HG02840 (cell line): ENCODE data around the gene PGR.

ENCODE experiments used
- ATAC-seq: cut with Tn5 transposase; IDR thresholded peaks from one replicate; pipeline ENCODE4 v1.9.1; 2021; ENCODE audit warnings: mild to moderate bottlenecking, moderate library complexity, moderate number of reproducible peaks; ENCODE audit not compliant: unreplicated experiment, low FRiP score

PGR gene

DNA sequence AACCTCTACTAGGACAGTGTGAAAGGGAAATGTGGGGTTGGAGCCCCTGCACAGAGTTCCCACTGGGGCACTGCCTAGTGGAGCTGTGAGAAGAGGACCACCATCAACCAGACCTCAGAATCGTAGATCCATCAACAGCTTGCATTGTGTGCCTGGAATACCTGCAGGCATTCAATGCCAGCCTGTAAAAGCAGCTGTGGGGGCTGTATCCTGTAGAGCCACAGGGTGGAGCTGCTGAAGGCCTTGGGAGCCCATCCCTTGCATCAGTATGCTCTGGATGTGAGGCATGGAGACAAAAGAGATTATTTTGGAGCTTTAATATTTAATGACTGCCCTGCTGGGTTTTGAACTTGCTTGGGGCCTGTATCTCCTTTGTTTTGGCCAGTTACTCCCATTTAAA is 46.3 kb downstream of the PGR start:
- ATAC-seq = no peak

DNA sequence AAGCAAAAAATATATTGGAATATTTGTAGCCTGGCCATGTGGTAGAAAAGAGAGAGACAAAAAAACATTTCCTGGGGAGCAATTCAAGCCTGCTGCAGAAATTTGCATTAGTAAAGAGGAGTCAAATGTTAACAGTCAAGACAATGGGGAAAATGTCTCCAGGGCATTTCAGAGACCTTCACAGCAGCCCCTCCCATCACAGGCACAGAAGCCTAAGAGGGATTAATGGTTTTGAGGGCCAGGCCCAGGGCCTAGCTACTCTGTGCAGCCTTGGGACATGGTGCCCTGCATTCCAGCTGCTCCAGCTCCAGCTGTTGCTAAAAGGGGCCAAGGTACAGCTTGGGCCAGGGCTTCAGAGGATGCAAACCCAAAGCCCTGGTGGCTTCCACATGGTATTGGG is 46.8 kb downstream of the PGR start:
- no peak for ATAC-seq

GRCh38 chr11:101063706-101064105 is 65.9 kb downstream of the PGR start:
- ATAC-seq = no peak

GRCh38 chr11:101061606-101062005 is 68.0 kb downstream of the PGR start:
- ATAC-seq = no peak

- ATAC-seq = no peak
Observed at GRCh38 chr11:101059331-101059730, 70.3 kb downstream of the PGR start.

- ATAC-seq = no peak
Observed at GRCh38 chr11:101053492-101053891, 76.1 kb downstream of the PGR start.

DNA sequence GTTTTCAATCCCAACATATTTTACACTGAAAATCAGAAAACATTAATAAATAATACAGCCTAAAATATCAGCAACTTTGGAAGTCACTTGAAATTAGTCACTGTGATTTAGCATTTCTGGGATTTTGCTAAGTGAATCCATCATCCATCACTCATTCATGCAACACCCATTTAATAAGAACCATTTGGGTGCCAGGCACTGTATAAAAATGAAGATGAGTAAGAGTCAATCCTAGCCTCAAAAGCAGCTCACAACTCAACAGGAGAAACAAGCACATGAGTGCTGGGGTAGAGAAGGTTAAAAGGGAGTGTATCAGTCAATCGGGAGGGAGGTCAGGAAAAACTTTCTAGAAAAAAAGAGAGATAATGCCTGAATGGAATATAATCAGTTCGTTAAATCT is 77.9 kb downstream of the PGR start:
- no peak for ATAC-seq

DNA sequence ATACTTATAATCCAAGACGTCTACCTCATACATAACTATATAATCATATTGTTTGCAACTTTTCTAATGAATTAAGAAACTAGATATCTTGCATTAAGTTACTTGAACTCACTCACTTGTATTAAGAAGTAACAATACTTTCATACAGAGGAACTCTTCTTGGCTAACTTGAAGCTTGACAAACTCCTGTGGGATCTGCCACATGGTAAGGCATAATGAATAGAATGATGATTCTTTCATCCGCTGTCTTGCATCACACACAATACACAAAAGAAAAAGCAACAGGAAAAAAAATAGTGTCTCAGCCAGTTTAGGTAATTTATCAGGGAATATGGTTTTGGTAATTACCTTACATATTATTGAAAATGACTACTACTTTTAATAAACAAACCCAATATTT is 79.8 kb downstream of the PGR start:
- no peak for ATAC-seq

GRCh38 chr11:101049123-101049522 is 80.5 kb downstream of the PGR start:
- ATAC-seq = no peak

GRCh38 chr11:101048479-101048878 is 81.1 kb downstream of the PGR start:
- no peak for ATAC-seq

- ATAC-seq = no peak
Observed at GRCh38 chr11:101046947-101047346, 82.7 kb downstream of the PGR start.

- ATAC-seq = no peak
Observed at GRCh38 chr11:101045415-101045814, 84.2 kb downstream of the PGR start.

- no peak for ATAC-seq
Observed at GRCh38 chr11:101043940-101044339, 85.7 kb downstream of the PGR start.

GRCh38 chr11:101035872-101036271 is 93.7 kb downstream of the PGR start:
- ATAC-seq = no peak

- ATAC-seq = no peak
Observed at GRCh38 chr11:101034076-101034475, 95.5 kb downstream of the PGR start.

- ATAC-seq = no peak
Observed at GRCh38 chr11:101032991-101033390, 96.6 kb downstream of the PGR start.

DNA sequence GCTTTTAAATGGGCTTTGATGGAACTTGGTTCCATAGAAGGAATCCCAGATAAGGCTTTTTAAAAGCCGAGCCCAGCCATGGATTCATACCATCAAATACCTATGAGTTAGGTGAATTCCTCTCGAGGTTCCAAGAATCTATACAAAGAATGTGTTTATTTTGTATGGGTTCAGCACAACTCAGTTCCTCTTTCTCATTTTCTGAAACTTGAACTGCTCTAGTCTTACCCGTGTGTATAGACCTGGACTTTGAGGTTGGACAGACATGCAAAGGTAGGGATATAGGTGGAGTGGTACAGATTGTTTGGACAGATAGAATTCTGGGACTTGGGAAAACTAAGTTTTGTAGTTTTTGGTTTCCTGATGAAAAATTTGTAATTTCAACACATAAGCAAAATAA is 97.9 kb downstream of the PGR start:
- ATAC-seq = no peak

DNA sequence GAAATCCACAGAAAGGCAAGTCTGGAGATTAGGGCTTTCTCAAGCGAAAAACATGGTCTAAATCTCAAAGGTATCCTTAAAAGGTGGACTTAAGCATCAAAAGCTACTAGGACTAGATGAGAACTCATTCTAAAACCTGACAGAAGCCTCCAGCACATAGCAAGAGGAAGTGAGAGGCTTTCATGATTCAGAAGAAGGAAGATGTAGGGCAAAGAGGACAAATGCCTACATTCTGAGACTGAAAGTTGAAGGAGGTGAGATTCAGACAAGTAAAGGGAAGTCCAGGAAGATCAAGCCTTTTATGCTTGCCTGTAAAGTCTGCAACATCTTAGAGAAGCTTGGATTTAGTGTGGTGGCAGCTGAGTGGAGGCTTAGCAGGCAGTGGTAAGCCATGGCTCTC is 98.9 kb downstream of the PGR start:
- ATAC-seq = no peak

DNA sequence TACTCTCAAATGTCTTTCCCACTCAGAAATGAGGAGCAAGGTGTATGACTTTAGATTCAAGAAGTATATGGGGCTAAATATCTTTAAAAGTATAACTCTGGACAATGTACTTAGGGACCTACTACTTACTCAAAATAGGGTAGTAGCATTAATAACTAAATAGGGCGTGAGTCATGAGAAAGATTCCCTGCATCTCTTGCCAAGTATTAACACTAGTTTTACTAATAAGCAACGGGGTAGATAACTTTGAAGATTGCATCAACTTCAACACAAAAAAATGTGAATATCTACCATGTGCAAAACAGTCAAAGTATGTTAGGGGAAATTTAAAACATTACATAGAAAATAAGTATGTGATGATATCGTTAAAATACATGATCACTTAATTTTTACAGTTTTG is 99.6 kb downstream of the PGR start:
- no peak for ATAC-seq

DNA sequence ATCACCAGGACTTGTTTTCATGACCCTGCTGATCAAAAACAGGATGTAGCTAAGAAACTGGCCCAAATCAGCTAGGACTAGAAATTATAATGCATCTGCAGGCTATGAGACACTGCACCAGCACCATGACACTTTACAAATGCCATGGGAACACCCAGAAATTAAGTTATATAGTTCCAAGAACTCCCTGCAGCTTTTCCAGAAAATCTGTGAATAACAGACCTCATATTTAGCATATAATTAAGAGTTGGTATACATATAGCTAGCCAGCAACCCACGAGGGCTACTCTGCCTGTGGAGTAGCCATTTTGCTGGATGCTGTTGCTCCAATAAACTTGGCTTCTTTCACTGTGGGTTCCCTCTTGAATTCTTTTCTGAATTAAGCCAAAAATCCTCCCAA is 101.0 kb downstream of the PGR start:
- no peak for ATAC-seq

DNA sequence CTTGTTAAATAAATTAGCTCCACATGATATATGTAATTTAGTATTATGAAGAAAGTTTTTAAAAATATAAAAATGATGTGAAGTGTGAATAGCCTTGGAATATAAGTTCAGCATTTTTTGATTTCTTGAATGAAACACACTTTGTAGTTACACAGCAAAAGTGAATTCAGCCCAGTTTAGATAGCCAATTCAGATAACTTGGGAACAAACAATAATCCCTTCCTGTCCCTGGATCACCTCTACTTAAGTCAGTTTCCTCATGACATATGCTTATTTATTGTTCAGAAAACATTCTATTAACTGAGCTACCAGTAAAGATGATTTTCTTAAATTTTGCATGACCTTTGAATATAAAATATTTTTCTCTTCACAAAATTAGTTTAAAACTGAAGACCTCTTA is 107.4 kb downstream of the PGR start:
- ATAC-seq = no peak

GRCh38 chr11:101019870-101020269 is 109.7 kb downstream of the PGR start:
- no peak for ATAC-seq

- ATAC-seq = no peak
Observed at GRCh38 chr11:101014600-101015285, 114.9 kb downstream of the PGR start.
